ENCODE data around the gene TTC28. TPM values are rescaled to one million over a fixed set of nuclear protein-coding genes. Genes with fewer than 3 reads are reported as not detected.

Gene TTC28
- total RNA-seq, 1 experiment from 2014 or later: 14.8 TPM

- Histone ChIP-seq H3K36me3 (replicated peaks; ENCODE audit: control insufficient read depth, insufficient read depth, low read length) (no peaks in the 10 kb centered on the region), H3K27me3 (ENCODE audit: control insufficient read depth, insufficient read depth, low read length) (no peaks in the 10 kb centered on the region), H3K4me3 (ENCODE audit: insufficient read depth, low read depth, low read length) (no peak overlapping the region)
- DNase-seq: no peak
Measured at GRCh38 chr22:28329186-28330073, 350.2 kb downstream of the TTC28 start.

GRCh38 chr22:28328756-28329155, 350.9 kb downstream of the TTC28 start:
- no peak for DNase-seq
- H3K4me3 ChIP-seq (ENCODE audit: insufficient read depth, low read depth, low read length): no peak overlapping the region
- H3K27me3 ChIP-seq (ENCODE audit: control insufficient read depth, insufficient read depth, low read length): no peaks in the 10 kb centered on the region
- no peaks in the 10 kb centered on the region for H3K36me3 ChIP-seq (replicated peaks; ENCODE audit: control insufficient read depth, insufficient read depth, low read length)

- H3K27me3 ChIP-seq (ENCODE audit: control insufficient read depth, insufficient read depth, low read length): no peaks in the 10 kb centered on the region
- DNase-seq: no peak
- H3K4me3 ChIP-seq (ENCODE audit: insufficient read depth, low read depth, low read length): no peak overlapping the region
- no peaks in the 10 kb centered on the region for H3K36me3 ChIP-seq (replicated peaks; ENCODE audit: control insufficient read depth, insufficient read depth, low read length)
Measured at GRCh38 chr22:28316014-28316413, 363.6 kb downstream of the TTC28 start.

GRCh38 chr22:28314959-28315358, 364.7 kb downstream of the TTC28 start:
- no peak overlapping the region for H3K4me3 ChIP-seq (ENCODE audit: insufficient read depth, low read depth, low read length)
- DNase-seq: no peak
- no peaks in the 10 kb centered on the region for H3K36me3 ChIP-seq (replicated peaks; ENCODE audit: control insufficient read depth, insufficient read depth, low read length)
- H3K27me3 ChIP-seq (ENCODE audit: control insufficient read depth, insufficient read depth, low read length): no peaks in the 10 kb centered on the region

- no peak overlapping the region for H3K4me3 ChIP-seq (ENCODE audit: insufficient read depth, low read depth, low read length)
Measured at GRCh38 chr22:28310299-28310698, 369.3 kb downstream of the TTC28 start.

GRCh38 chr22:28299753-28300152, 379.9 kb downstream of the TTC28 start:
- H3K27me3 ChIP-seq (ENCODE audit: control insufficient read depth, insufficient read depth, low read length): no peaks in the 10 kb centered on the region
- H3K4me3 ChIP-seq (ENCODE audit: insufficient read depth, low read depth, low read length): no peak overlapping the region
- H3K36me3 ChIP-seq (replicated peaks; ENCODE audit: control insufficient read depth, insufficient read depth, low read length): no peaks in the 10 kb centered on the region
- no peak for DNase-seq

More at GRCh38 chr22:28310299-28310698, 369.3 kb downstream of the TTC28 start:
- Histone ChIP-seq H3K36me3 (replicated peaks; ENCODE audit: control insufficient read depth, insufficient read depth, low read length) (no peaks in the 10 kb centered on the region), H3K27me3 (ENCODE audit: control insufficient read depth, insufficient read depth, low read length) (no peaks in the 10 kb centered on the region)
- DNase-seq: no peak

- DNase-seq: no peak
- no peak overlapping the region for H3K4me3 ChIP-seq (ENCODE audit: insufficient read depth, low read depth, low read length)
- H3K27me3 ChIP-seq (ENCODE audit: control insufficient read depth, insufficient read depth, low read length): no peaks in the 10 kb centered on the region
- no peaks in the 10 kb centered on the region for H3K36me3 ChIP-seq (replicated peaks; ENCODE audit: control insufficient read depth, insufficient read depth, low read length)
Measured at GRCh38 chr22:28299309-28299708, 380.3 kb downstream of the TTC28 start.

GRCh38 chr22:28297504-28297903, 382.1 kb downstream of the TTC28 start:
- H3K27me3 ChIP-seq (ENCODE audit: control insufficient read depth, insufficient read depth, low read length): no peaks in the 10 kb centered on the region
- no peak for DNase-seq
- H3K4me3 ChIP-seq (ENCODE audit: insufficient read depth, low read depth, low read length): no peak overlapping the region
- no peaks in the 10 kb centered on the region for H3K36me3 ChIP-seq (replicated peaks; ENCODE audit: control insufficient read depth, insufficient read depth, low read length)

GRCh38 chr22:28296452-28296851, 383.2 kb downstream of the TTC28 start:
- Histone ChIP-seq H3K36me3 (replicated peaks; ENCODE audit: control insufficient read depth, insufficient read depth, low read length) (no peaks in the 10 kb centered on the region), H3K27me3 (ENCODE audit: control insufficient read depth, insufficient read depth, low read length) (no peaks in the 10 kb centered on the region), H3K4me3 (ENCODE audit: insufficient read depth, low read depth, low read length) (no peak overlapping the region)
- no peak for DNase-seq

GRCh38 chr22:28283068-28283654, 396.5 kb downstream of the TTC28 start:
- no peak for DNase-seq
- Histone ChIP-seq H3K4me3 (ENCODE audit: insufficient read depth, low read depth, low read length) (no peak overlapping the region), H3K27me3 (ENCODE audit: control insufficient read depth, insufficient read depth, low read length) (no peaks in the 10 kb centered on the region), H3K36me3 (replicated peaks; ENCODE audit: control insufficient read depth, insufficient read depth, low read length) (no peaks in the 10 kb centered on the region)

- no peaks in the 10 kb centered on the region for H3K36me3 ChIP-seq (replicated peaks; ENCODE audit: control insufficient read depth, insufficient read depth, low read length)
- no peaks in the 10 kb centered on the region for H3K27me3 ChIP-seq (ENCODE audit: control insufficient read depth, insufficient read depth, low read length)
- no peak for DNase-seq
- H3K4me3 ChIP-seq (ENCODE audit: insufficient read depth, low read depth, low read length): no peak overlapping the region
Measured at GRCh38 chr22:28282405-28283067, 397.1 kb downstream of the TTC28 start.

GRCh38 chr22:28279888-28280287, 399.8 kb downstream of the TTC28 start:
- no peak for DNase-seq
- Histone ChIP-seq H3K4me3 (ENCODE audit: insufficient read depth, low read depth, low read length) (no peak overlapping the region), H3K27me3 (ENCODE audit: control insufficient read depth, insufficient read depth, low read length) (no peaks in the 10 kb centered on the region), H3K36me3 (replicated peaks; ENCODE audit: control insufficient read depth, insufficient read depth, low read length) (no peaks in the 10 kb centered on the region)

GRCh38 chr22:28269277-28269676, 410.4 kb downstream of the TTC28 start:
- Histone ChIP-seq H3K4me3 (ENCODE audit: insufficient read depth, low read depth, low read length) (no peak overlapping the region), H3K27me3 (ENCODE audit: control insufficient read depth, insufficient read depth, low read length) (no peaks in the 10 kb centered on the region), H3K36me3 (replicated peaks; ENCODE audit: control insufficient read depth, insufficient read depth, low read length) (no peaks in the 10 kb centered on the region)
- no peak for DNase-seq

- H3K27me3 ChIP-seq (ENCODE audit: control insufficient read depth, insufficient read depth, low read length): no peaks in the 10 kb centered on the region
- DNase-seq: no peak
- H3K36me3 ChIP-seq (replicated peaks; ENCODE audit: control insufficient read depth, insufficient read depth, low read length): no peaks in the 10 kb centered on the region
- H3K4me3 ChIP-seq (ENCODE audit: insufficient read depth, low read depth, low read length): no peak overlapping the region
Measured at GRCh38 chr22:28268850-28269249, 410.8 kb downstream of the TTC28 start.

- no peak for DNase-seq
- Histone ChIP-seq H3K27me3 (ENCODE audit: control insufficient read depth, insufficient read depth, low read length) (no peaks in the 10 kb centered on the region), H3K4me3 (ENCODE audit: insufficient read depth, low read depth, low read length) (no peak overlapping the region), H3K36me3 (replicated peaks; ENCODE audit: control insufficient read depth, insufficient read depth, low read length) (no peaks in the 10 kb centered on the region)
Measured at GRCh38 chr22:28268171-28268570, 411.5 kb downstream of the TTC28 start.

Data from H7 (cell line).